NCI-H526 treated with DMSO at 0.1 percent for 48 hours (cell line): Measurements from ENCODE around the gene DSCAML1.

ENCODE experiments used
- DNase-seq: peaks from one replicate; lab custom pipeline; 2025; lab: John Stamatoyannopoulos, UW

The DSCAML1 gene

GRCh38 chr11:117425679-117426296 is 371.2 kb downstream of the DSCAML1 start:
- no peak for DNase-seq

GRCh38 chr11:117424781-117425180 is 372.2 kb downstream of the DSCAML1 start:
- no peak for DNase-seq

GRCh38 chr11:117423046-117423575 is 373.9 kb downstream of the DSCAML1 start:
- no peak for DNase-seq

- DNase-seq, result no peak
Measured at GRCh38 chr11:117421476-117421875, 375.5 kb downstream of the DSCAML1 start.

GRCh38 chr11:117421041-117421440 is 376.0 kb downstream of the DSCAML1 start:
- DNase-seq, result no peak

GRCh38 chr11:117420598-117420997 is 376.4 kb downstream of the DSCAML1 start:
- no peak for DNase-seq

- no peak for DNase-seq
Measured at GRCh38 chr11:117420143-117420485, 376.9 kb downstream of the DSCAML1 start.

- DNase-seq, result no peak
Measured at GRCh38 chr11:117419482-117420142, 377.4 kb downstream of the DSCAML1 start.

- DNase-seq, result no peak
Measured at GRCh38 chr11:117418737-117419481, 378.1 kb downstream of the DSCAML1 start.

GRCh38 chr11:117417856-117418255 is 379.2 kb downstream of the DSCAML1 start:
- no peak for DNase-seq

- DNase-seq, result no peak
Measured at GRCh38 chr11:117417342-117417741, 379.7 kb downstream of the DSCAML1 start.

- no peak for DNase-seq
Measured at GRCh38 chr11:117415358-117415896, 381.6 kb downstream of the DSCAML1 start.

GRCh38 chr11:117414724-117415123 is 382.3 kb downstream of the DSCAML1 start:
- no peak for DNase-seq

GRCh38 chr11:117413616-117414015 is 383.4 kb downstream of the DSCAML1 start:
- DNase-seq, result no peak

- no peak for DNase-seq
Measured at GRCh38 chr11:117412653-117413275, 384.3 kb downstream of the DSCAML1 start.

GRCh38 chr11:117412176-117412575 is 384.8 kb downstream of the DSCAML1 start:
- no peak for DNase-seq

- DNase-seq, result no peak
Measured at GRCh38 chr11:117411736-117412135, 385.3 kb downstream of the DSCAML1 start.

- no peak for DNase-seq
Measured at GRCh38 chr11:117410861-117411710, 385.9 kb downstream of the DSCAML1 start.

- DNase-seq, result no peak
Measured at GRCh38 chr11:117410238-117410637, 386.8 kb downstream of the DSCAML1 start.

- DNase-seq, result no peak
Measured at GRCh38 chr11:117409511-117409910, 387.5 kb downstream of the DSCAML1 start.

GRCh38 chr11:117408356-117408755 is 388.7 kb downstream of the DSCAML1 start:
- no peak for DNase-seq
